OCI-LY1 (cell line): ENCODE results near the gene VWCE.

ENCODE experiments used
- H2AFZ ChIP-seq: fragments of 200-600 bp; sonication (generic), shearing (Covaris generic); 2 replicates; pipeline ENCODE4 v1.6.0; 2014; ENCODE audit warnings: antibody characterized with exemption, mild to moderate bottlenecking, low read length
- H3F3A ChIP-seq: fragments of 200-600 bp; sonication (generic), shearing (Covaris generic); 2 replicates; pipeline ENCODE4 v1.6.0; 2014; ENCODE audit warnings: mild to moderate bottlenecking, antibody characterized with exemption, low read length, moderate library complexity; ENCODE audit not compliant: insufficient read depth
- H3K27ac ChIP-seq: fragments of 200-600 bp; sonication (generic); 2 replicates; pipeline ENCODE4 v1.5.1; 2014; ENCODE audit warnings: low read length, mixed run types, mild to moderate bottlenecking, low read depth; ENCODE audit not compliant: poor library complexity, severe bottlenecking
- H3K27me3 ChIP-seq: fragments of 200-600 bp; sonication (generic); 2 replicates; pipeline ENCODE4 v1.6.0; 2014; ENCODE audit warnings: antibody characterized with exemption, mild to moderate bottlenecking, low read length, moderate library complexity; ENCODE audit not compliant: insufficient read depth
- H3K36me3 ChIP-seq: fragments of 200-600 bp; sonication (generic); 2 replicates; pipeline ENCODE4 v1.6.1; 2014; ENCODE audit warnings: mild to moderate bottlenecking, antibody characterized with exemption, low read length, moderate library complexity, mixed read lengths; ENCODE audit not compliant: insufficient read depth
- H3K4me1 ChIP-seq: fragments of 200-600 bp; sonication (generic); 2 replicates; pipeline ENCODE4 v1.5.1; 2014; ENCODE audit warnings: mild to moderate bottlenecking, low read length, moderate library complexity; ENCODE audit not compliant: insufficient read depth, severe bottlenecking
- H3K4me2 ChIP-seq: fragments of 200-600 bp; sonication (generic), shearing (Covaris generic); 2 replicates; pipeline ENCODE4 v1.6.1; 2014; ENCODE audit warnings: low read length
- H3K4me3 ChIP-seq: fragments of 200-600 bp; sonication (generic); 2 replicates; pipeline ENCODE4 v1.5.1; 2014; ENCODE audit warnings: low read length, low read depth, mild to moderate bottlenecking, mixed read lengths; ENCODE audit not compliant: poor library complexity, severe bottlenecking
- H3K79me2 ChIP-seq: fragments of 200-600 bp; shearing (Covaris generic); 2 replicates; pipeline ENCODE4 v1.6.1; 2016; ENCODE audit warnings: mixed run types, low read length, mixed read lengths; ENCODE audit not compliant: insufficient read depth
- H3K9ac ChIP-seq: fragments of 200-600 bp; sonication (generic), shearing (Covaris generic); 2 replicates; pipeline ENCODE4 v1.6.1; 2014; ENCODE audit warnings: mild to moderate bottlenecking, low read length, mixed read lengths
- H3K9me2 ChIP-seq: fragments of 200-600 bp; sonication (generic), shearing (Covaris generic); 2 replicates; pipeline ENCODE4 v1.6.1; 2014; ENCODE audit warnings: low read depth, mild to moderate bottlenecking, low read length, mixed read lengths
- H3K9me3 ChIP-seq: fragments of 200-600 bp; shearing (Covaris generic); 2 replicates; pipeline ENCODE4 v1.6.1; 2014; ENCODE audit warnings: low read length, mixed read lengths
- H4K20me1 ChIP-seq: fragments of 200-600 bp; sonication (generic), shearing (Covaris generic); 2 replicates; pipeline ENCODE4 v1.6.0; 2016; ENCODE audit warnings: mild to moderate bottlenecking, low read length; ENCODE audit not compliant: insufficient read depth
- CTCF ChIP-seq: fragments of 200-600 bp; sonication (generic), shearing (Covaris generic); IDR thresholded peaks from 2 replicates; pipeline ENCODE4 v1.5.1; 2017; ENCODE audit warnings: mild to moderate bottlenecking, antibody characterized with exemption, low read length, moderate library complexity, mixed read lengths
- EZH2 ChIP-seq: fragments of 200-600 bp; sonication (generic), shearing (Covaris generic); IDR thresholded peaks from 2 replicates; pipeline ENCODE4 v1.8.0; 2017; ENCODE audit warnings: borderline replicate concordance, mixed run types, mild to moderate bottlenecking, antibody characterized with exemption, low read length, moderate library complexity, mixed read lengths

Gene VWCE

GRCh38 chr11:61329871-61330270, 34.8 kb upstream of the VWCE start:
- H3K27ac ChIP-seq: no peak overlapping the region
- H4K20me1 ChIP-seq: no peaks in the 10 kb centered on the region
- H3F3A ChIP-seq: no peaks in the 10 kb centered on the region
- H3K79me2 ChIP-seq: peaks cover 45% of the 10 kb centered on the region
- TF ChIP-seq EZH2 (no peak), CTCF (no peak)
- no peaks in the 10 kb centered on the region for H3K9me2 ChIP-seq
- peaks cover 34% of the 10 kb centered on the region for H3K4me1 ChIP-seq
- H3K9ac ChIP-seq: no peak overlapping the region
- H3K9me3 ChIP-seq: no peaks in the 10 kb centered on the region
- H3K27me3 ChIP-seq: no peaks in the 10 kb centered on the region
- H3K36me3 ChIP-seq: peaks cover 61% of the 10 kb centered on the region; the same call in 1 of the 2 replicates
- no peak overlapping the region for H3K4me3 ChIP-seq
- no peak overlapping the region for H2AFZ ChIP-seq
- no peak overlapping the region for H3K4me2 ChIP-seq

GRCh38 chr11:61328351-61328750, 33.2 kb upstream of the VWCE start:
- H3K27ac ChIP-seq: no peak overlapping the region
- H4K20me1 ChIP-seq: no peaks in the 10 kb centered on the region
- H3K27me3 ChIP-seq: no peaks in the 10 kb centered on the region
- no peak overlapping the region for H3K9ac ChIP-seq
- no peak overlapping the region for H3K4me2 ChIP-seq
- peaks cover 19% of the 10 kb centered on the region for H3K4me1 ChIP-seq
- H3K4me3 ChIP-seq: no peak overlapping the region
- no peak overlapping the region for H2AFZ ChIP-seq
- no peaks in the 10 kb centered on the region for H3K9me2 ChIP-seq
- H3K36me3 ChIP-seq: peaks cover 76% of the 10 kb centered on the region
- peaks cover 45% of the 10 kb centered on the region for H3K79me2 ChIP-seq
- H3K9me3 ChIP-seq: no peaks in the 10 kb centered on the region
- no peaks in the 10 kb centered on the region for H3F3A ChIP-seq
- no peak for TF ChIP-seq CTCF
- TF ChIP-seq EZH2: no peak

GRCh38 chr11:61327669-61328071, 32.6 kb upstream of the VWCE start:
- Histone ChIP-seq H2AFZ (no peak overlapping the region), H3K4me1 (peaks cover 18% of the 10 kb centered on the region), H3K79me2 (peaks cover 43% of the 10 kb centered on the region), H3K9me2 (no peaks in the 10 kb centered on the region), H4K20me1 (no peaks in the 10 kb centered on the region), H3K9ac (no peak overlapping the region), H3K4me3 (no peak overlapping the region), H3K27me3 (no peaks in the 10 kb centered on the region), H3F3A (no peaks in the 10 kb centered on the region), H3K27ac (no peak overlapping the region), H3K9me3 (no peaks in the 10 kb centered on the region), H3K36me3 (peaks cover 83% of the 10 kb centered on the region), H3K4me2 (no peak overlapping the region)
- no peak for TF ChIP-seq CTCF
- TF ChIP-seq EZH2: no peak
